HCT116 (cell line): ENCODE results near the gene ZGPAT. TPM values are rescaled to one million over a fixed set of nuclear protein-coding genes. Genes with fewer than 3 reads are reported as not detected.

ENCODE experiments used
- ATAC-seq: fragments of 200-7000 bp; cut with Tn5 transposase; 2 replicates; pipeline ENCODE4 v1.9.1; 2020; ENCODE audit warnings: mild to moderate bottlenecking, moderate library complexity
- Bru-seq: library from RNA; stranded (reverse); fragments of 400-500 nt; gene quantifications from one replicate; lab custom pipeline; 2021; lab: Mats Ljungman, UMichigan
- BruChase-seq, 2 experiments: library from RNA; stranded (reverse); fragments of 400-500 nt; gene quantifications; one replicate each; lab custom pipeline; 2021; lab: Mats Ljungman, UMichigan
- BruUV-seq: library from RNA; stranded (reverse); fragments of 400-500 nt; replicated peaks from 2 replicates; lab custom pipeline; 2021; lab: Mats Ljungman, UMichigan
- CTCF ChIA-PET: fragments of 300-600 bp; sonication (Branson Sonifier 250); formaldehyde crosslinking; loops from one replicate; lab custom pipeline; 2021; ENCODE audit warnings: antibody characterized with exemption; lab: Charles Lee
- POLR2A ChIA-PET: fragments of 300-600, 350-600 bp; sonication (Branson Sonifier 250); formaldehyde crosslinking; loops from one replicate; lab custom pipeline; 2021; ENCODE audit warnings: antibody characterized with exemption; lab: Charles Lee
- RAD21 ChIA-PET, 2 experiments: fragments of 300-600 bp; sonication (Branson Sonifier 250); formaldehyde crosslinking; loops; one replicate each; lab custom pipeline; 2023; ENCODE audit warnings: low total read pairs in 2 of 2; ENCODE audit not compliant: uncharacterized antibody in 2 of 2, unreplicated experiment in 2 of 2, low non-redundant PET in 1 of 2; lab: Charles Lee
- DNase-seq: peaks from one replicate; pipeline ENCODE4 v3.0.0-alpha.2; 2010; ENCODE audit warnings: low read depth, low spot score
- H2AFZ ChIP-seq: fragments of 200-600 bp; shearing (Covaris generic), sonication (generic); 2 replicates; pipeline ENCODE4 v1.6.1; 2017; ENCODE audit warnings: low read depth, mixed run types, mixed read lengths, antibody characterized with exemption, low read length; ENCODE audit not compliant: poor library complexity, severe bottlenecking
- H3K27ac ChIP-seq: 2 replicates; pipeline ENCODE4 v1.5.1; 2012; ENCODE audit warnings: low read depth, low read length
- H3K27me3 ChIP-seq: fragments of 200-600 bp; sonication (generic); 2 replicates; pipeline ENCODE4 v1.6.1; 2016; ENCODE audit warnings: mixed run types, low read length, mixed read lengths; ENCODE audit not compliant: insufficient read depth
- H3K36me3 ChIP-seq, 2 experiments: fragments of 200-500 bp in 1 of 2; fragments of 200-600 bp in 1 of 2; sonication (Bioruptor generic) in 1 of 2; sonication (generic) in 1 of 2; 2 replicates each; pipeline versions ENCODE4 v1.5.1 to v1.6.1; 2014 to 2016; ENCODE audit warnings: low read length in 2 of 2, inconsistent platforms in 1 of 2, mixed read lengths in 1 of 2, mixed run types in 1 of 2; ENCODE audit not compliant: insufficient read depth in 2 of 2, control insufficient read depth in 1 of 2
- H3K4me1 ChIP-seq, 2 experiments: fragments of 200-600 bp in 1 of 2; sonication (generic) in 1 of 2; 2 replicates each; pipeline versions ENCODE4 v1.5.1 to v1.6.1; 2012 to 2017; ENCODE audit warnings: low read length in 2 of 2, inconsistent platforms in 1 of 2, mild to moderate bottlenecking in 1 of 2, mixed read lengths in 1 of 2, mixed run types in 1 of 2, moderate library complexity in 1 of 2; ENCODE audit not compliant: insufficient read depth in 2 of 2, control insufficient read depth in 1 of 2
- H3K4me2 ChIP-seq: fragments of 200-600 bp; sonication (generic); 2 replicates; pipeline ENCODE4 v1.6.1; 2017; ENCODE audit warnings: mixed run types, low read length, mixed read lengths
- H3K4me3 ChIP-seq, 2 experiments: fragments of 200-600 bp in 1 of 2; sonication (generic) in 1 of 2; replicated peaks in 1 of 2; 2 replicates each; pipeline ENCODE4 v1.5.1; 2011 to 2016; ENCODE audit warnings: low read length in 2 of 2, control low read depth in 1 of 2, low read depth in 1 of 2, mild to moderate bottlenecking in 1 of 2, mixed read lengths in 1 of 2, mixed run types in 1 of 2
- H3K79me2 ChIP-seq: fragments of 200-600 bp; sonication (generic); 2 replicates; pipeline ENCODE4 v1.6.1; 2017; ENCODE audit warnings: mild to moderate bottlenecking, mixed run types, low read length, moderate library complexity, mixed read lengths; ENCODE audit not compliant: insufficient read depth
- H3K9ac ChIP-seq: fragments of 200-600 bp; sonication (generic); 2 replicates; pipeline ENCODE4 v1.6.1; 2016; ENCODE audit warnings: low read length, mixed read lengths
- H3K9me2 ChIP-seq: fragments of 200-600 bp; sonication (generic), shearing (Covaris generic); 2 replicates; pipeline ENCODE4 v1.6.1; 2017; ENCODE audit warnings: mixed run types, mild to moderate bottlenecking, moderate library complexity; ENCODE audit not compliant: insufficient read depth
- H3K9me3 ChIP-seq, 2 experiments: fragments of 200-500 bp in 1 of 2; fragments of 200-600 bp in 1 of 2; sonication (Bioruptor generic) in 1 of 2; sonication (generic) in 1 of 2; 2 replicates each; pipeline ENCODE4 v1.6.1; 2014 to 2017; ENCODE audit warnings: low read length in 2 of 2, mixed read lengths in 2 of 2, inconsistent platforms in 1 of 2, low read depth in 1 of 2, mild to moderate bottlenecking in 1 of 2, mixed run types in 1 of 2, moderate library complexity in 1 of 2; ENCODE audit not compliant: control insufficient read depth in 1 of 2, insufficient read depth in 1 of 2
- H4K20me1 ChIP-seq: fragments of 200-600 bp; sonication (generic), shearing (Covaris generic); 2 replicates; pipeline ENCODE4 v1.6.1; 2017; ENCODE audit warnings: mixed run types, mild to moderate bottlenecking, moderate library complexity; ENCODE audit not compliant: insufficient read depth
- CEBPB ChIP-seq: IDR thresholded peaks from 2 replicates; pipeline ENCODE4 v1.6.1; 2012; ENCODE audit warnings: low read depth
- CTCF ChIP-seq, 3 experiments: fragments of 200-600 bp in 1 of 3; sonication (generic) in 1 of 3; IDR thresholded peaks in 2 of 3; conservative IDR thresholded peaks in 1 of 3; 2 replicates each; pipeline ENCODE4 v1.5.1; 2012 to 2017; ENCODE audit warnings: low read depth in 2 of 3, low read length in 2 of 3, antibody characterized with exemption in 1 of 3, borderline replicate concordance in 1 of 3, control low read depth in 1 of 3, mild to moderate bottlenecking in 1 of 3, mixed read lengths in 1 of 3, mixed run types in 1 of 3, moderate library complexity in 1 of 3; ENCODE audit not compliant: insufficient read depth in 1 of 3
- POLR2A ChIP-seq: IDR thresholded peaks from 2 replicates; pipeline ENCODE4 v1.7.0; 2011; ENCODE audit warnings: borderline replicate concordance; ENCODE audit not compliant: insufficient read depth, insufficient read length; ENCODE audit errors: extremely low read depth
- POLR2AphosphoS5 ChIP-seq: IDR thresholded peaks from 2 replicates; pipeline ENCODE4 v1.6.1; 2011; ENCODE audit warnings: mild to moderate bottlenecking, low read depth, low read length, moderate library complexity
- TCF7L2 ChIP-seq: IDR thresholded peaks from 2 replicates; pipeline ENCODE4 v1.7.0; 2011; ENCODE audit warnings: borderline replicate concordance, inconsistent platforms; ENCODE audit not compliant: insufficient read depth, insufficient read length; ENCODE audit errors: extremely low read depth
- YY1 ChIP-seq: IDR thresholded peaks from 2 replicates; pipeline ENCODE4 v1.6.1; 2011; ENCODE audit warnings: low read length, low read depth, moderate library complexity, mild to moderate bottlenecking; ENCODE audit not compliant: insufficient replicate concordance; ENCODE audit errors: extremely low read depth
- ZFX ChIP-seq: fragments of 450-650 bp; IDR thresholded peaks from 2 replicates; pipeline ENCODE4 v1.6.1; 2017
- ZNF274 ChIP-seq: fragments of 200-500 bp; sonication (Bioruptor generic); IDR thresholded peaks from 2 replicates; pipeline ENCODE4 v1.6.1; 2014; ENCODE audit warnings: mild to moderate bottlenecking, low read depth, low read length, inconsistent platforms
- intact Hi-C: fragments of 100-400 bp; cut with micrococcal nuclease; formaldehyde crosslinking; loops from 2 replicates; pipeline ENCODE4 v1.10.0; 2022
- long read RNA-seq: library from polyadenylated mRNA; unstranded; transcript quantifications from one replicate; pipeline ENCODE4 v2.0.0, GENCODE V29; 2021; ENCODE audit not compliant: unreplicated experiment
- polyA plus RNA-seq: library from polyadenylated mRNA; unstranded; fragments of >200 nt; gene quantifications from 2 replicates; pipeline ENCODE4 v1.2.1, GENCODE V29; 2012; ENCODE audit warnings: missing spikeins
- total RNA-seq: library from RNA; stranded (reverse); gene quantifications from one replicate; pipeline ENCODE4 v1.2.1, GENCODE V29; 2021; ENCODE audit not compliant: unreplicated experiment

Gene ZGPAT
- total RNA-seq (30.6 TPM), Bru-seq, nascent RNA (percentile 69 among the genes with signal in this experiment), BruChase-seq, experiment 1, labeled RNA remaining after a 6-hour chase (percentile 86 among the genes with signal in this experiment), BruChase-seq, experiment 2, labeled RNA remaining after a 2-hour chase (percentile 87 among the genes with signal in this experiment)
- 18.5 and 21.0 TPM in 2 replicates for polyA plus RNA-seq
- long read RNA-seq, transcript ZGPAT-204 (7 exons, 1,890 nt), result minor isoform, 9 of 42 reads
- long read RNA-seq, transcript ZGPAT-202 (7 exons, 1,871 nt), result major isoform, 18 of 42 reads
- long read RNA-seq, partial matches to known transcripts, result 7 of 42 reads
- long read RNA-seq, other reads (novel, unspliced or antisense), result 6 of 42 reads

- H3K4me3 ChIP-seq, result peak within 1 kb of the TSS; percentile 85 to 96
- H3K27me3 ChIP-seq, result no peaks in the 10 kb centered on the region
- DNase-seq (peak; percentile 47), ATAC-seq (peak; percentile 85)
- H3K9me2 ChIP-seq, result no peaks in the 10 kb centered on the region
- CTCF ChIA-PET, result interaction anchor here (0.8 to 1.7 kb wide), 8 partner anchors 9 to 273 kb away, joined by 3 to 9 read pairs (median 4); partner anchors contain the start of genes PRPF6 and TPD52L2
- H3K36me3 ChIP-seq, result peaks cover 14 to 46% of the 10 kb centered on the region in 2 experiments
- intact Hi-C loops, result loop anchor here (1.0 to 10.0 kb wide), 2 partner anchors 267 to 347 kb away; no protein-coding TSS in a partner anchor
- RAD21 ChIA-PET, result interaction anchor here in 1 of 2 experiments (1.0 kb wide), 1 partner anchor 157 kb away, joined by 4 read pairs; the partner anchor contains the start of gene TPD52L2
- no peak within 1 kb of the TSS for H2AFZ ChIP-seq
- no TSS peak for BruUV-seq
- H3K9ac ChIP-seq, result peak within 1 kb of the TSS; percentile 96
- H4K20me1 ChIP-seq, result no peaks in the 10 kb centered on the region
- 0 out of 4 replicates have a peak, but pooled peaks cover 0 to 6% of the 10 kb centered on the region in 2 experiments for H3K9me3 ChIP-seq
- TF ChIP-seq CTCF (IDR thresholded peaks at IDR 0.05 in 2 of 3, conservative IDR thresholded peaks at IDR 0.05 in 1 of 3; ENCODE audit: borderline replicate concordance in 1 of 3, insufficient read depth in 1 of 3, low read depth in 2 of 3, low read length in 2 of 3), result no peak
- TF ChIP-seq TCF7L2, result peak; percentile 57
- peak; percentile 53 for TF ChIP-seq POLR2A
- TF ChIP-seq ZNF274, result no peak
- peak; percentile 64 for TF ChIP-seq POLR2AphosphoS5
- TF ChIP-seq YY1, result peak; percentile 64
- TF ChIP-seq ZFX, result peak; percentile 100
- no peak for TF ChIP-seq CEBPB
- H3K4me1 ChIP-seq, result peaks cover 13 to 23% of the 10 kb centered on the region in 2 experiments
- H3K4me2 ChIP-seq, result peak within 1 kb of the TSS; percentile 95
- POLR2A ChIA-PET, result interaction anchor here (0.6 to 2.2 kb wide), 6 partner anchors 9 to 158 kb away, joined by 3 to 15 read pairs (median 4); partner anchors contain the start of gene TPD52L2
- peaks cover 75% of the 10 kb centered on the region for H3K79me2 ChIP-seq
- H3K27ac ChIP-seq, result peak within 1 kb of the TSS; percentile 95
Measured at GRCh38 chr20:63707558-63708300, at the start of gene ZGPAT, which contains the start of gene ARFRP1. ZGPAT (plus strand) TSS chr20:63708039; CDS start chr20:63708581, 542 bp downstream. ARFRP1 (minus strand) TSS chr20:63707976; CDS start chr20:63707091, 885 bp downstream.
